Ectodermal cell (in vitro differentiated cells): ENCODE data around the gene NRDE2.
"Not testable (repeated sequence)": the region's sequence is repeated elsewhere in the genome, so short reads cannot be mapped to it uniquely, and the experiment has no call there.

Experiments
- H3K27ac ChIP-seq: 2 replicates; pipeline ENCODE4 v1.7.0; 2013; ENCODE audit warnings: mild to moderate bottlenecking, low read depth, low read length; ENCODE audit not compliant: insufficient read depth, poor library complexity, severe bottlenecking
- H3K27me3 ChIP-seq: 2 replicates; pipeline ENCODE4 v1.7.0; 2013; ENCODE audit warnings: mild to moderate bottlenecking, low read length; ENCODE audit not compliant: insufficient read depth, control insufficient read depth, poor library complexity, severe bottlenecking
- H3K36me3 ChIP-seq: one replicate; pipeline ENCODE4 v1.7.0; 2013; ENCODE audit warnings: low read length; ENCODE audit not compliant: control insufficient read depth, insufficient read depth
- H3K4me1 ChIP-seq: one replicate; pipeline ENCODE4 v1.7.0; 2013; ENCODE audit warnings: low read length; ENCODE audit not compliant: control insufficient read depth, insufficient read depth
- H3K4me3 ChIP-seq: 2 replicates; pipeline ENCODE4 v1.7.0; 2013; ENCODE audit warnings: low read depth, low read length, control low read depth; ENCODE audit not compliant: insufficient read depth
- H3K9me3 ChIP-seq: 2 replicates; pipeline ENCODE4 v1.7.0; 2013; ENCODE audit warnings: mild to moderate bottlenecking, low read length, moderate library complexity; ENCODE audit not compliant: control insufficient read depth
- WGBS, 2 experiments: methylation state at CpG; one replicate each; pipeline ENCODE4 v1.1.7; 2013; ENCODE audit warnings: missing lambda C conversion rate in 2 of 2; 5-methylcytosine and 5-hydroxymethylcytosine counted together

NRDE2 gene

GRCh38 chr14:90255871-90256270, 75.9 kb downstream of the NRDE2 start:
- Histone ChIP-seq H3K4me3 (peak overlapping the region; percentile 73), H3K4me1 (no peaks in the 10 kb centered on the region), H3K27me3 (peaks cover 31% of the 10 kb centered on the region), H3K27ac (no peak overlapping the region), H3K36me3 (peaks cover 9% of the 10 kb centered on the region), H3K9me3 (no peaks in the 10 kb centered on the region)
- WGBS, 2 experiments = 100% methylated on average over 1 of the region's 1 CpG

GRCh38 chr14:90253826-90254225, 77.9 kb downstream of the NRDE2 start:
- Histone ChIP-seq H3K4me1 (no peaks in the 10 kb centered on the region), H3K4me3 (no peak overlapping the region), H3K27me3 (peaks cover 31% of the 10 kb centered on the region), H3K36me3 (no peaks in the 10 kb centered on the region), H3K9me3 (no peaks in the 10 kb centered on the region), H3K27ac (no peak overlapping the region)
- WGBS, 2 experiments = 87 to 90% methylated on average over 8 of the region's 8 CpGs

GRCh38 chr14:90248594-90248993, 83.1 kb downstream of the NRDE2 start:
- H3K27me3 ChIP-seq = peaks cover 16% of the 10 kb centered on the region
- no peaks in the 10 kb centered on the region for H3K36me3 ChIP-seq
- no peaks in the 10 kb centered on the region for H3K4me1 ChIP-seq
- H3K9me3 ChIP-seq = no peaks in the 10 kb centered on the region
- WGBS, 2 experiments = 86 to 100% methylated on average over 2 of the region's 2 CpGs
- H3K4me3 ChIP-seq = no peak overlapping the region
- no peak overlapping the region for H3K27ac ChIP-seq

GRCh38 chr14:90247441-90247840, 84.3 kb downstream of the NRDE2 start:
- 85 to 86% methylated on average over 10 of the region's 10 CpGs for WGBS, 2 experiments
- H3K27me3 ChIP-seq, H3K27ac ChIP-seq, H3K4me3 ChIP-seq, H3K4me1 ChIP-seq, H3K9me3 ChIP-seq, H3K36me3 ChIP-seq: not testable (repeated sequence)

- H3K27ac ChIP-seq = no peak overlapping the region
- WGBS, 2 experiments = 91 to 93% methylated on average over 4 of the region's 4 CpGs
- no peaks in the 10 kb centered on the region for H3K4me1 ChIP-seq
- H3K36me3 ChIP-seq = no peaks in the 10 kb centered on the region
- no peak overlapping the region for H3K4me3 ChIP-seq
- no peaks in the 10 kb centered on the region for H3K9me3 ChIP-seq
- peaks cover 2% of the 10 kb centered on the region for H3K27me3 ChIP-seq
These were observed 84.8 kb downstream of the NRDE2 start for GRCh38 chr14:90246936-90247335.

GRCh38 chr14:90242444-90242843, 89.3 kb downstream of the NRDE2 start:
- Histone ChIP-seq H3K27ac (no peak overlapping the region), H3K27me3 (no peaks in the 10 kb centered on the region), H3K9me3 (peaks cover 4% of the 10 kb centered on the region), H3K4me1 (no peaks in the 10 kb centered on the region), H3K4me3 (no peak overlapping the region), H3K36me3 (no peaks in the 10 kb centered on the region)

- 75 to 90% methylated on average over 3 of the region's 3 CpGs for WGBS, 2 experiments
- Histone ChIP-seq H3K36me3 (no peaks in the 10 kb centered on the region), H3K27ac (no peak overlapping the region), H3K4me1 (no peaks in the 10 kb centered on the region), H3K9me3 (peaks cover 4% of the 10 kb centered on the region), H3K4me3 (no peak overlapping the region), H3K27me3 (peaks cover 14% of the 10 kb centered on the region)
These were observed 92.6 kb downstream of the NRDE2 start for GRCh38 chr14:90239139-90239538.

GRCh38 chr14:90235179-90235976, 96.4 kb downstream of the NRDE2 start:
- 24 to 27% methylated on average over 25 of the region's 25 CpGs for WGBS, 2 experiments
- H3K4me1 ChIP-seq = no peaks in the 10 kb centered on the region

GRCh38 chr14:90229942-90230341, 101.8 kb downstream of the NRDE2 start:
- not testable (repeated sequence) for H3K27me3 ChIP-seq, H3K27ac ChIP-seq, H3K36me3 ChIP-seq, H3K9me3 ChIP-seq, H3K4me3 ChIP-seq, H3K4me1 ChIP-seq
- 95 to 100% methylated on average over 1 of the region's 1 CpG for WGBS, 2 experiments

More at GRCh38 chr14:90235179-90235976, 96.4 kb downstream of the NRDE2 start:
- Histone ChIP-seq H3K36me3 (no peaks in the 10 kb centered on the region), H3K27me3 (peaks cover 15% of the 10 kb centered on the region), H3K4me3 (no peak overlapping the region), H3K9me3 (peaks cover 4% of the 10 kb centered on the region), H3K27ac (no peak overlapping the region)

- no peaks in the 10 kb centered on the region for H3K9me3 ChIP-seq
- no peak overlapping the region for H3K4me3 ChIP-seq
- no peaks in the 10 kb centered on the region for H3K4me1 ChIP-seq
- WGBS, 2 experiments = 90 to 96% methylated on average over 4 of the region's 4 CpGs
- no peaks in the 10 kb centered on the region for H3K36me3 ChIP-seq
- H3K27me3 ChIP-seq = no peaks in the 10 kb centered on the region
- no peak overlapping the region for H3K27ac ChIP-seq
These were observed 103.3 kb downstream of the NRDE2 start for GRCh38 chr14:90228478-90228877.
